Measurements from ENCODE around the gene TMEM259.

The TMEM259 gene

DNA sequence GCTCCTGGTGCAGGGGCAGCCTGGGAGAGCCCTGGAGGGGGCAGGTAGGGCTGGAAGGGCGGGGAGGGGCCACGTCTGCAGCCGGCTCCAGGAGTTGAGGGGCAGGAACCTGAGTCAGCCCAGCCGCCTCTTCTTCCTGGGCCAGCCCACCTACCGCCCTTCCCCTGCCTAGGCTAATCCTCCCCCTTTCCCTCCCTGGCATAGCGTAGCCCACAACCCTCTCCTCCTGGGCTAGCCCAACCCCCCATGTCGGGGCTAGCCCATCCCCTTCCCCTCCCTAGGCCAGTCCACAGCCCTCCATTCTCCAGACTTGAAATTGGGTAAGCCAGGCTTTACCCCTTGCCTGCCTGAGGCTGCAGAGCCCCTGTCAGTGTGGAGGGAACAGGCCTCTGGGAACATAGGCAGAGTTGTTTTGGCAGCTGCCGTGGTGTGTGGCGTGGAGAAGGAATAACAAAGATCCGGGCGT lies 57.4 kb downstream of the TMEM259 start:
- Histone ChIP-seq H3K4me3 (IDR thresholded peaks at IDR 0.05; ENCODE audit: insufficient read depth, low read depth, low read length) (no peak overlapping the region), H3K79me2 (ENCODE audit: insufficient read depth, low read depth) (no peaks in the 10 kb centered on the region), H3K4me2 (no peak overlapping the region), H2AFZ (ENCODE audit: low read depth) (no peak overlapping the region), H3K36me3 (ENCODE audit: insufficient read depth) (peaks cover 2% of the 10 kb centered on the region; the same call in 1 of the 2 replicates), H3K4me1 (ENCODE audit: low read depth, poor library complexity, severe bottlenecking) (no peaks in the 10 kb centered on the region), H3K9ac (no peak overlapping the region), H3K27me3 (ENCODE audit: insufficient read depth, low read depth) (no peaks in the 10 kb centered on the region), H3K27ac (no peak overlapping the region), H4K20me1 (ENCODE audit: insufficient read depth) (no peaks in the 10 kb centered on the region)
- TF ChIP-seq, protein P1, sequence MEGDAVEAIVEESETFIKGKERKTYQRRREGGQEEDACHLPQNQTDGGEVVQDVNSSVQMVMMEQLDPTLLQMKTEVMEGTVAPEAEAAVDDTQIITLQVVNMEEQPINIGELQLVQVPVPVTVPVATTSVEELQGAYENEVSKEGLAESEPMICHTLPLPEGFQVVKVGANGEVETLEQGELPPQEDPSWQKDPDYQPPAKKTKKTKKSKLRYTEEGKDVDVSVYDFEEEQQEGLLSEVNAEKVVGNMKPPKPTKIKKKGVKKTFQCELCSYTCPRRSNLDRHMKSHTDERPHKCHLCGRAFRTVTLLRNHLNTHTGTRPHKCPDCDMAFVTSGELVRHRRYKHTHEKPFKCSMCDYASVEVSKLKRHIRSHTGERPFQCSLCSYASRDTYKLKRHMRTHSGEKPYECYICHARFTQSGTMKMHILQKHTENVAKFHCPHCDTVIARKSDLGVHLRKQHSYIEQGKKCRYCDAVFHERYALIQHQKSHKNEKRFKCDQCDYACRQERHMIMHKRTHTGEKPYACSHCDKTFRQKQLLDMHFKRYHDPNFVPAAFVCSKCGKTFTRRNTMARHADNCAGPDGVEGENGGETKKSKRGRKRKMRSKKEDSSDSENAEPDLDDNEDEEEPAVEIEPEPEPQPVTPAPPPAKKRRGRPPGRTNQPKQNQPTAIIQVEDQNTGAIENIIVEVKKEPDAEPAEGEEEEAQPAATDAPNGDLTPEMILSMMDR (conservative IDR thresholded peaks at IDR 0.05; ENCODE audit: low read depth, low read length): no peak

DNA sequence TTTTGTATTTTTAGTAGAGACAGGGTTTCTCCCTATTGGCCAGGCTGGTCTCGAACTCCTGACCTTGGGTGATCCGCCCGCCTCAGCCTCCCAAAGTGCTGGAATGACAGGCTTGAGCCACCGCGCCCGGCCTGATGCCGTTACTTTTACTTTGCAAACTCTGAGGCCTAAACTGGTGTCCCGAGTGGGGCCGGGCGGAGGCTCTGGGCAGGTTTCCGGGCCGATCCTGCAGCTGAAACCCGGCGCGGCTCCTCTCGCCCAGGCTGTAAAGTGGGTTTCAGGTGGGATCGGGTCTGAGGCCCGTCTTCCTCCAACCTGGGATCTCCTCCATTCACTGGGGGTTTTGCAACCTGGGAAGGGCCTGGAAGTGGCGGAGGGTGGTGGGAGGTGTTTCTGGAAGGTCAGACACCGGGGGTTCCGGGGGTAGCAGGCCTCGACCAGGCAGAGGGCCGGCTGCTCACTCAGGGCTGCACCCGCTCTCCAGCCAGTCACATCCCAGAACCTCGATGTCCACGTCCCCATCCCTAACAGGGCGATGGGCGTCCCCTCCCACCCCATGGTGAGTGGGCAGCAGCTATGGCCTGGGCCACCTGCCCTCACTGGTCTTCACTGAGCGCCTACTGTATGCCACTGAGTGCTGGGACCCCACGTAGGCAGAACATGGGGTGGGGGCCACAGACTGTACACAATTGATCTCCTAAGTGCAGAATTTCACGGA lies 58.1 kb downstream of the TMEM259 start:
- H3K36me3 ChIP-seq (ENCODE audit: insufficient read depth): no peaks in the 10 kb centered on the region; the same call in 1 of the 2 replicates
- TF ChIP-seq, protein P1 (conservative IDR thresholded peaks at IDR 0.05; ENCODE audit: low read depth, low read length): no peak
- no peak overlapping the region for H3K4me2 ChIP-seq
- H3K27me3 ChIP-seq (ENCODE audit: insufficient read depth, low read depth): no peaks in the 10 kb centered on the region
- no peak overlapping the region for H3K27ac ChIP-seq
- no peak overlapping the region for H2AFZ ChIP-seq (ENCODE audit: low read depth)
- no peaks in the 10 kb centered on the region for H4K20me1 ChIP-seq (ENCODE audit: insufficient read depth)
- no peak overlapping the region for H3K9ac ChIP-seq
- no peaks in the 10 kb centered on the region for H3K4me1 ChIP-seq (ENCODE audit: low read depth, poor library complexity, severe bottlenecking)
- H3K4me3 ChIP-seq (IDR thresholded peaks at IDR 0.05; ENCODE audit: insufficient read depth, low read depth, low read length): no peak overlapping the region
- H3K79me2 ChIP-seq (ENCODE audit: insufficient read depth, low read depth): no peaks in the 10 kb centered on the region

DNA sequence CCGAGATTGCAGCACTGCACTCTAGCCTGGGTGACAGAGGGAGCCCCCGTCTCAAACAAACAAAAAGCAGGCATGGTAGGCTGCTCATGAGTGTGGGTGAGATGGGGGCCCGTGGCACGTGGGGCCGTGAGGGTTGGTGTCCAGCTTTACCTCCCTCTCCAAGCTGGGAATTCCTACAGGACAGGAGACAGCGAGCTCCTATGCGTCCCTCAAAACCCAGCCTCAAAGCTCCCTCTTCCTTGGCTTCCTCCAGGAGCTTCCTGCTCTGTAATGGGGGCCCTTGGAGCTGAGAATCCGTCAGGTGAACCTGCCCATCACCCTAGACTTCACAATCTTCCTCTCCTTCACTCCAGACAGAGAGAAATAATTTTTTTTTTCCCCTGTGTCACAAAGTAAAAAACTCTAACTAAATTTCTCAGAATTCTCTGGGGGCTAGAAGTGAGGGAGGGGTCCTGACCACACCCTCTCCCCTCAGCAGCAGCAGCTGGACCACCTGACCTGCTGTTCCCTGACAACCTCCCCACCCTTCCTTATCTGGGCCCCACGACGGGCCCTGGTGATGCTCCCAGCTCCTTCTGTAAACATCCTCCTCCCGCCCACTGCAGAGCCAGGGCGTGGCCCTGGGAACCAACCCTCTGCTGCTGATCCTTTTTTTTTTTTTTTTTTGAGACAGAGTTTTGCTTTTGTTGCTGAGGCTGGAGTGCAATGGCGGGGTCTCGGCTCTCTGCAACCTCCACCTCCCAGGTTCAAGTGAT lies 58.9 kb downstream of the TMEM259 start:
- H3K79me2 ChIP-seq (ENCODE audit: insufficient read depth, low read depth): no peaks in the 10 kb centered on the region
- TF ChIP-seq, protein P1 (conservative IDR thresholded peaks at IDR 0.05; ENCODE audit: low read depth, low read length): no peak
- no peak overlapping the region for H3K27ac ChIP-seq
- H3K4me3 ChIP-seq (IDR thresholded peaks at IDR 0.05; ENCODE audit: insufficient read depth, low read depth, low read length): no peak overlapping the region
- no peak overlapping the region for H2AFZ ChIP-seq (ENCODE audit: low read depth)
- H3K36me3 ChIP-seq (ENCODE audit: insufficient read depth): no peaks in the 10 kb centered on the region
- no peak overlapping the region for H3K4me2 ChIP-seq
- no peak overlapping the region for H3K9ac ChIP-seq
- no peaks in the 10 kb centered on the region for H3K27me3 ChIP-seq (ENCODE audit: insufficient read depth, low read depth)
- H3K4me1 ChIP-seq (ENCODE audit: low read depth, poor library complexity, severe bottlenecking): no peaks in the 10 kb centered on the region
- no peaks in the 10 kb centered on the region for H4K20me1 ChIP-seq (ENCODE audit: insufficient read depth)

DNA sequence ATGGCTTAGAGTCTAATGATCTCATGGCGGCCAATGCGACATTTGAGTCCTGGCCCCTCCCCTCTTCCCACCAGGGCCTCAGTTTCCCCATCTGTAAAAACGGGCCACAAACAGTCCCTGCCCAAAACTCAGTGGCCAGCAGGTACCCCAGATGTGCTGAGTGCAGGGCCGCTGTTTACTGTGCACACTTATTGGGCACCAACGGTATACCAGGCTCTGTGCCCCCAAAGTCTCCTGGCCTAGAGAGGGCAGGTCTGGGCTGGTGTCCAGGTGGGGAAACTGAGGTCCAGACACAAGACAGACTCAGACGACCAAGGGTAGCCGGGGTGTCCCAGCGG lies 60.4 kb downstream of the TMEM259 start:
- Histone ChIP-seq H3K36me3 (ENCODE audit: insufficient read depth) (no peaks in the 10 kb centered on the region), H3K27ac (no peak overlapping the region), H3K9ac (no peak overlapping the region), H3K27me3 (ENCODE audit: insufficient read depth, low read depth) (no peaks in the 10 kb centered on the region), H3K4me2 (no peak overlapping the region), H3K79me2 (ENCODE audit: insufficient read depth, low read depth) (no peaks in the 10 kb centered on the region), H3K4me3 (IDR thresholded peaks at IDR 0.05; ENCODE audit: insufficient read depth, low read depth, low read length) (no peak overlapping the region), H2AFZ (ENCODE audit: low read depth) (no peak overlapping the region), H4K20me1 (ENCODE audit: insufficient read depth) (no peaks in the 10 kb centered on the region), H3K4me1 (ENCODE audit: low read depth, poor library complexity, severe bottlenecking) (no peaks in the 10 kb centered on the region)
- TF ChIP-seq, protein P1 (conservative IDR thresholded peaks at IDR 0.05; ENCODE audit: low read depth, low read length): no peak

Data from KMS-11 (cell line).